GM21360 (cell line): ENCODE results near the gene DYRK1A.
"Not testable (repeated sequence)": the region's sequence is repeated elsewhere in the genome, so short reads cannot be mapped to it uniquely, and the experiment has no call there.

ENCODE experiments used
- ATAC-seq: cut with Tn5 transposase; IDR thresholded peaks from one replicate; pipeline ENCODE4 v1.9.1; 2021; ENCODE audit warnings: mild to moderate bottlenecking, moderate library complexity; ENCODE audit not compliant: unreplicated experiment

The DYRK1A gene

GRCh38 chr21:37546299-37546908, 179.8 kb downstream of the DYRK1A start:
- no peak for ATAC-seq

- ATAC-seq = no peak
These were observed 180.5 kb downstream of the DYRK1A start for GRCh38 chr21:37546949-37547614.

- no peak for ATAC-seq
These were observed 181.1 kb downstream of the DYRK1A start for GRCh38 chr21:37547615-37548200.

- no peak for ATAC-seq
These were observed 182.0 kb downstream of the DYRK1A start for GRCh38 chr21:37548521-37548981.

- ATAC-seq = not testable (repeated sequence)
These were observed 183.2 kb downstream of the DYRK1A start for GRCh38 chr21:37549730-37550129.

GRCh38 chr21:37550157-37550556, 183.6 kb downstream of the DYRK1A start:
- ATAC-seq = no peak

- no peak for ATAC-seq
These were observed 184.2 kb downstream of the DYRK1A start for GRCh38 chr21:37550618-37551330.

- no peak for ATAC-seq
These were observed 184.9 kb downstream of the DYRK1A start for GRCh38 chr21:37551331-37551992.

GRCh38 chr21:37551993-37552355, 185.4 kb downstream of the DYRK1A start:
- ATAC-seq = no peak

GRCh38 chr21:37552496-37553029, 186.0 kb downstream of the DYRK1A start:
- no peak for ATAC-seq

- ATAC-seq = no peak
These were observed 186.5 kb downstream of the DYRK1A start for GRCh38 chr21:37553078-37553481.

- no peak for ATAC-seq
These were observed 188.2 kb downstream of the DYRK1A start for GRCh38 chr21:37554661-37555379.

- no peak for ATAC-seq
These were observed 189.2 kb downstream of the DYRK1A start for GRCh38 chr21:37555672-37556261.

- peak; percentile 97 for ATAC-seq
These were observed 190.8 kb downstream of the DYRK1A start for GRCh38 chr21:37557261-37557950.

GRCh38 chr21:37558676-37559211, 192.2 kb downstream of the DYRK1A start:
- no peak for ATAC-seq

GRCh38 chr21:37560385-37560784, 193.8 kb downstream of the DYRK1A start:
- ATAC-seq = no peak

- no peak for ATAC-seq
These were observed 194.9 kb downstream of the DYRK1A start for GRCh38 chr21:37561506-37561905.

GRCh38 chr21:37561941-37562919, 195.7 kb downstream of the DYRK1A start:
- no peak for ATAC-seq
